HepG2 (cell line): Measurements from ENCODE around the gene TEX14. TPM values are rescaled to one million over a fixed set of nuclear protein-coding genes. Genes with fewer than 3 reads are reported as not detected.

Experiments
- ATF6 ChIP-seq: sonication (generic); formaldehyde crosslinking; conservative IDR thresholded peaks from 2 replicates; pipeline ENCODE4 v1.4.0; 2020; ENCODE audit warnings: missing genetic modification reagents
- DMAP1 ChIP-seq: IDR thresholded peaks from 2 replicates; pipeline ENCODE4 v1.6.1; 2016
- HCFC1 ChIP-seq: fragments of 150-350 bp; IDR thresholded peaks from 2 replicates; pipeline ENCODE4 v1.6.1; 2014; ENCODE audit warnings: low read depth, low read length
- ISX ChIP-seq: sonication (generic); formaldehyde crosslinking; conservative IDR thresholded peaks from 2 replicates; pipeline ENCODE4 v1.5.0; 2020; ENCODE audit warnings: missing genetic modification reagents
- JDP2 ChIP-seq: sonication (generic); formaldehyde crosslinking; IDR thresholded peaks from 2 replicates; pipeline ENCODE4 v1.8.1; 2022; ENCODE audit warnings: missing genetic modification reagents, borderline replicate concordance
- KLF11 ChIP-seq: IDR thresholded peaks from 2 replicates; pipeline ENCODE4 v1.6.1; 2016; ENCODE audit warnings: missing compliant biosample characterization
- MYNN ChIP-seq: sonication (generic); formaldehyde crosslinking; IDR thresholded peaks from 2 replicates; pipeline ENCODE4 v1.4.0; 2020; ENCODE audit warnings: mild to moderate bottlenecking, low read depth, missing genetic modification reagents
- PBX3 ChIP-seq: sonication (generic); formaldehyde crosslinking; IDR thresholded peaks from 2 replicates; pipeline ENCODE4 v1.8.1; 2023; ENCODE audit warnings: missing genetic modification reagents, inconsistent platforms, borderline replicate concordance
- PHF5A ChIP-seq: IDR thresholded peaks from one replicate; pipeline ENCODE4 v1.6.1; 2018; ENCODE audit warnings: low read depth, missing genetic modification reagents; ENCODE audit not compliant: unreplicated experiment
- RARG ChIP-seq: sonication (generic); formaldehyde crosslinking; IDR thresholded peaks from 2 replicates; pipeline ENCODE4 v1.4.0; 2020; ENCODE audit warnings: low read depth, mild to moderate bottlenecking, missing genetic modification reagents
- YEATS2 ChIP-seq: sonication (generic); formaldehyde crosslinking; IDR thresholded peaks from 2 replicates; pipeline ENCODE4 v1.4.0; 2020; ENCODE audit warnings: missing genetic modification reagents, borderline replicate concordance
- ZBTB25 ChIP-seq: IDR thresholded peaks from 2 replicates; pipeline ENCODE4 v1.6.1; 2018; ENCODE audit warnings: missing genetic modification reagents
- ZNF605 ChIP-seq: sonication (generic); formaldehyde crosslinking; IDR thresholded peaks from 2 replicates; pipeline ENCODE4 v1.8.0; 2022; ENCODE audit warnings: mild to moderate bottlenecking, missing genetic modification reagents
- ZNF850 ChIP-seq: sonication (generic); formaldehyde crosslinking; conservative IDR thresholded peaks from 2 replicates; pipeline ENCODE4 v1.9.0; 2021; ENCODE audit warnings: mild to moderate bottlenecking, missing genetic modification reagents
- polyA plus RNA-seq, 8 experiments: library from polyadenylated mRNA; depleted of rRNA in 3 of 8; stranded (reverse) in 7 of 8; unstranded in 1 of 8; fragments of >200 nt; fragmentation: Illumina TruSeq in 4 of 8; extraction: Trizol in 4 of 8; gene quantifications; 2 replicates each; pipeline versions ENCODE4 v1.2.1 to v1.2.3, GENCODE V29; 2011 to 2016; ENCODE audit warnings: low read depth in 4 of 8, missing spikeins in 1 of 8, mixed read lengths in 1 of 8; ENCODE audit not compliant: insufficient read depth in 1 of 8
- total RNA-seq, 5 experiments: library from RNA; depleted of rRNA; stranded (reverse); fragments of >200 nt; fragmentation: Illumina TruSeq; extraction: Trizol; gene quantifications; 2 replicates each; pipeline ENCODE4 v1.2.3, GENCODE V29; 2016; ENCODE audit warnings: low read depth in 1 of 5
- TF ChIP-seq, protein P1 (sequence below): sonication (generic); formaldehyde crosslinking; IDR thresholded peaks from 2 replicates; pipeline ENCODE4 v1.5.1; 2020; ENCODE audit warnings: mild to moderate bottlenecking, missing genetic modification reagents
- TF ChIP-seq, protein P2 (sequence below): sonication (generic); formaldehyde crosslinking; IDR thresholded peaks from 2 replicates; pipeline ENCODE4 v1.8.1; 2023; ENCODE audit warnings: mild to moderate bottlenecking, missing genetic modification reagents
- TF ChIP-seq, protein P3 (sequence below): IDR thresholded peaks from 2 replicates; pipeline ENCODE4 v1.6.1; 2016; ENCODE audit warnings: missing biosample characterization, missing genetic modification reagents, low read depth

Gene TEX14
- total and polyA plus RNA-seq, 2 of the 13 experiments (the other 11 are each of a cell fraction or from before 2014, with no cell fraction given): 0.04 to 0.07 TPM

DNA sequence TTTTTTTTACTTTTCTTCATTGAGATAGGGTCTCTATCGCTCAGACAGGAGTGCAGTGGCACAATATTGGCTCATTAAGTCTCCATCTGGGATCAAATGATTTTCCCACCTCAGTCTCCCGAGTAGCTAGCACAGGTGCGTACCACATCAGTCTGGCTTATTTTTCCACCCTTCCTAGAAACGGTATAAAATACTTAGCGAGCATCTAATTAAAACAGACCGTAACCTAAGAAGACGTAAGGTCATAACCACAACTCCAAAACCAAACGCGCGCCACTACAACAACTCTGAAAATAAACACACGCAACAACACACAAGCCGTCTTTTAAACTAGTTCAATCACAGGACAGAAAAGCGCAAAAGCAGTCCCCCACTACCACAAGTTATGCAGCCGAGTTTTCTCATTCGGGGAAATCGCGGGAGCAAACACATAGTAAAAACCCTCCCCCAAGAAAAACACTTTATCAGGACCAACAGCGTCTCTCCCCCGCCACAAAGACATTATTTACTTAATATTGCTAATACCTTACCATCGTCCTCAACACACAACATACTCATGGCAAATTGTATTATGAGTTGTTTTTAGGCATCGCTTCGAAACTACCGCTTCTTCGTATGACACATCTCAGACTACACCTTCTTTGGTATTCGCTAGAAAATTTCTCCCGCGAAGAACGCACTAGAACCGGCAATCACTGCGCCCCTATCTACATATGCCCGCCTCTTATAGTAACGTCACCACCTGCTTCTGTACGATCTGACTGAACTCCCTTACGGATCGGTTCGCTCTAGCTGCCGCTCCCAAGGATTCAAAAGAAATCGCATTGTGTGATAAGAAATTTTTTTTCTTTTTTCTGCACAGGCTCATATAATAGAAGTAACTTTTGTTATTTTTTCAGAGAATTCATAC lies 32.8 kb downstream of the TEX14 start (continued):
- TF ChIP-seq, protein P1, sequence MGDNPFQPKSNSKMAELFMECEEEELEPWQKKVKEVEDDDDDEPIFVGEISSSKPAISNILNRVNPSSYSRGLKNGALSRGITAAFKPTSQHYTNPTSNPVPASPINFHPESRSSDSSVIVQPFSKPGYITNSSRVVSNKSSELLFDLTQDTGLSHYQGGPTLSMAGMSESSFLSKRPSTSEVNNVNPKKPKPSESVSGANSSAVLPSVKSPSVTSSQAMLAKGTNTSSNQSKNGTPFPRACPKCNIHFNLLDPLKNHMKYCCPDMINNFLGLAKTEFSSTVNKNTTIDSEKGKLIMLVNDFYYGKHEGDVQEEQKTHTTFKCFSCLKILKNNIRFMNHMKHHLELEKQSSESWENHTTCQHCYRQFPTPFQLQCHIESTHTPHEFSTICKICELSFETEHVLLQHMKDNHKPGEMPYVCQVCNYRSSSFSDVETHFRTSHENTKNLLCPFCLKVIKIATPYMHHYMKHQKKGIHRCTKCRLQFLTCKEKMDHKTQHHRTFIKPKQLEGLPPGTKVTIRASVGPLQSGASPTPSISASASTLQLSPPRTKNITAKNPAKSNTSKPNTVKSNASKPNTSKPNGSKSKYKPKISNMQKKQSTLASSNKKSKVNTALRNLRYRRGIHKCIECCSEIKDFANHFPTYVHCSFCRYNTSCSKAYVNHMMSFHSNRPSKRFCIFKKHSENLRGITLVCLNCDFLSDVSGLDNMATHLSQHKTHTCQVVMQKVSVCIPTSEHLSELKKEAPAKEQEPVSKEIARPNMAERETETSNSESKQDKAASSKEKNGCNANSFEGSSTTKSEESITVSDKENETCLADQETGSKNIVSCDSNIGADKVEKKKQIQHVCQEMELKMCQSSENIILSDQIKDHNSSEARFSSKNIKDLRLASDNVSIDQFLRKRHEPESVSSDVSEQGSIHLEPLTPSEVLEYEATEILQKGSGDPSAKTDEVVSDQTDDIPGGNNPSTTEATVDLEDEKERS (CRISPR knock-in tag): peak; percentile 89; the same call in 1 of the 2 replicates
- TF ChIP-seq, protein P2, sequence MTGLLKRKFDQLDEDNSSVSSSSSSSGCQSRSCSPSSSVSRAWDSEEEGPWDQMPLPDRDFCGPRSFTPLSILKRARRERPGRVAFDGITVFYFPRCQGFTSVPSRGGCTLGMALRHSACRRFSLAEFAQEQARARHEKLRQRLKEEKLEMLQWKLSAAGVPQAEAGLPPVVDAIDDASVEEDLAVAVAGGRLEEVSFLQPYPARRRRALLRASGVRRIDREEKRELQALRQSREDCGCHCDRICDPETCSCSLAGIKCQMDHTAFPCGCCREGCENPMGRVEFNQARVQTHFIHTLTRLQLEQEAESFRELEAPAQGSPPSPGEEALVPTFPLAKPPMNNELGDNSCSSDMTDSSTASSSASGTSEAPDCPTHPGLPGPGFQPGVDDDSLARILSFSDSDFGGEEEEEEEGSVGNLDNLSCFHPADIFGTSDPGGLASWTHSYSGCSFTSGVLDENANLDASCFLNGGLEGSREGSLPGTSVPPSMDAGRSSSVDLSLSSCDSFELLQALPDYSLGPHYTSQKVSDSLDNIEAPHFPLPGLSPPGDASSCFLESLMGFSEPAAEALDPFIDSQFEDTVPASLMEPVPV (CRISPR knock-in tag): peak; percentile 71; the same call in 1 of the 2 replicates
- TF ChIP-seq DMAP1 (CRISPR knock-in tag): peak; percentile 77
- peak; percentile 91 for TF ChIP-seq ZBTB25 (CRISPR knock-in tag)
- TF ChIP-seq ISX: peak; percentile 86; the same call in 1 of the 2 replicates
- TF ChIP-seq, protein P3, sequence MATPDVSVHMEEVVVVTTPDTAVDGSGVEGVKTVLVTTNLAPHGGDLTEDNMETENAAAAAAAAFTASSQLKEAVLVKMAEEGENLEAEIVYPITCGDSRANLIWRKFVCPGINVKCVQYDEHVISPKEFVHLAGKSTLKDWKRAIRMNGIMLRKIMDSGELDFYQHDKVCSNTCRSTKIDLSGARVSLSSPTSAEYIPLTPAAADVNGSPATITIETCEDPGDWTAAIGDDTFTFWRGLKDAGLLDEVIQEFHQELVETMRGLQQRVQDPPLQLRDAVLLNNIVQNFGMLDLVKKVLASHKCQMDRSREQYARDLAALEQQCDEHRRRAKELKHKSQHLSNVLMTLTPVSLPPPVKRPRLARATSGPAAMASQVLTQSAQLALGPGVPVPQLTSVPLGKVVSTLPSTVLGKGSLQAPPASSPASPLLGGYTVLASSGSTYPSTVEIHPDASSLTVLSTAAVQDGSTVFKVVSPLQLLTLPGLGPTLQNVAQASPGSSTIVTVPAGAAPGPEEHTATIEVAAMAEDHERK: no peak; the same call in 1 of the 2 replicates
- TF ChIP-seq MYNN: peak; percentile 96; the same call in 1 of the 2 replicates
- TF ChIP-seq PHF5A: peak; percentile 81
- TF ChIP-seq ZNF850 (CRISPR knock-in tag): no peak
- TF ChIP-seq ATF6 (CRISPR knock-in tag): peak; percentile 98
- TF ChIP-seq JDP2: peak; percentile 74
- peak; percentile 78 for TF ChIP-seq YEATS2 (CRISPR knock-in tag)
- peak; percentile 23; the same call in 1 of the 2 replicates for TF ChIP-seq HCFC1
- TF ChIP-seq RARG: no peak
- peak; percentile 97 for TF ChIP-seq KLF11 (CRISPR knock-in tag)
- peak; percentile 69 for TF ChIP-seq ZNF605 (CRISPR knock-in tag)
- peak; percentile 34; the same call in 1 of the 2 replicates for TF ChIP-seq PBX3
